K562 (cell line): Measurements from ENCODE around the gene TMEM222. TPM values are rescaled to one million over a fixed set of nuclear protein-coding genes. Genes with fewer than 3 reads are reported as not detected.

ENCODE experiments used
- ARNT ChIP-seq, 2 experiments: fragments of 450-650 bp; IDR thresholded peaks; 2 replicates each; pipeline ENCODE4 v1.6.1; 2016; ENCODE audit warnings: mild to moderate bottlenecking in 1 of 2
- CREB1 ChIP-seq, 2 experiments: sonication (generic) in 1 of 2; formaldehyde crosslinking in 1 of 2; IDR thresholded peaks; 2 replicates each; pipeline versions ENCODE4 v1.6.1 to v1.8.0; 2012 to 2022; ENCODE audit warnings: inconsistent platforms in 1 of 2, mild to moderate bottlenecking in 1 of 2, missing genetic modification reagents in 1 of 2, moderate library complexity in 1 of 2
- CXXC5 ChIP-seq: fragments of 250-450 bp; sonication (Bioruptor Pico); IDR thresholded peaks from 2 replicates; pipeline ENCODE4 v1.8.0; 2022; ENCODE audit warnings: inconsistent platforms, mild to moderate bottlenecking, moderate library complexity
- FOXJ2 ChIP-seq: fragments of 200-800 bp; sonication (Bioruptor generic); IDR thresholded peaks from 2 replicates; pipeline ENCODE4 v1.6.1; 2016; ENCODE audit warnings: missing genetic modification characterization, missing compliant biosample characterization
- KDM2B ChIP-seq: fragments of 250-450 bp; sonication (Bioruptor Pico); IDR thresholded peaks from 2 replicates; pipeline ENCODE4 v1.8.0; 2021; ENCODE audit warnings: mild to moderate bottlenecking, moderate library complexity
- KLF16 ChIP-seq: IDR thresholded peaks from 2 replicates; pipeline ENCODE4 v1.6.1; 2016; ENCODE audit warnings: antibody characterized with exemption
- MAZ ChIP-seq, 2 experiments: fragments of 450-650 bp in 1 of 2; sonication (generic) in 1 of 2; formaldehyde crosslinking; IDR thresholded peaks in 1 of 2; conservative IDR thresholded peaks in 1 of 2; 2 replicates each; pipeline versions ENCODE4 v1.4.0 to v1.5.0; 2020; ENCODE audit warnings: mild to moderate bottlenecking in 1 of 2, missing genetic modification reagents in 1 of 2
- MED1 ChIP-seq: sonication (generic); formaldehyde crosslinking; IDR thresholded peaks from 2 replicates; pipeline ENCODE4 v1.8.1; 2023; ENCODE audit warnings: missing genetic modification reagents, borderline replicate concordance
- MEIS2 ChIP-seq: fragments of 450-650 bp; IDR thresholded peaks from 2 replicates; pipeline ENCODE4 v1.6.1; 2014; ENCODE audit warnings: mild to moderate bottlenecking; ENCODE audit not compliant: partially characterized antibody
- MYC ChIP-seq, 2 experiments: fragments of 250-450 bp in 1 of 2; sonication (Bioruptor Pico) in 1 of 2; IDR thresholded peaks; 2 replicates each; pipeline versions ENCODE4 v1.5.1 to v1.6.1; 2012 to 2021; ENCODE audit warnings: low read depth in 2 of 2, borderline replicate concordance in 1 of 2, improper control_type of control experiment in 1 of 2, low read length in 1 of 2, mild to moderate bottlenecking in 1 of 2, moderate library complexity in 1 of 2
- MYNN ChIP-seq, 2 experiments: sonication (generic); formaldehyde crosslinking in 1 of 2; IDR thresholded peaks; 2 replicates each; pipeline versions ENCODE4 v1.5.0 to v1.6.1; 2016 to 2020; ENCODE audit warnings: antibody characterized with exemption in 1 of 2, missing genetic modification reagents in 1 of 2
- NFRKB ChIP-seq: fragments of 450-650 bp; IDR thresholded peaks from 2 replicates; pipeline ENCODE4 v1.6.1; 2016; ENCODE audit warnings: low read depth
- RBM17 ChIP-seq: fragments of 200-400 bp; formaldehyde crosslinking; IDR thresholded peaks from 2 replicates; pipeline ENCODE4 v1.6.1; 2017; ENCODE audit warnings: low read depth, mild to moderate bottlenecking, low read length, borderline replicate concordance
- RNF2 ChIP-seq: sonication (generic); IDR thresholded peaks from 2 replicates; pipeline ENCODE4 v1.6.1; 2016
- SREBF2 ChIP-seq: sonication (generic); formaldehyde crosslinking; IDR thresholded peaks from 2 replicates; pipeline ENCODE4 v1.4.0; 2020; ENCODE audit warnings: mild to moderate bottlenecking, missing genetic modification reagents
- TCF7 ChIP-seq: sonication (generic); IDR thresholded peaks from 2 replicates; pipeline ENCODE4 v1.6.1; 2016; ENCODE audit warnings: antibody characterized with exemption, borderline replicate concordance
- THRAP3 ChIP-seq: fragments of 450-650 bp; IDR thresholded peaks from 2 replicates; pipeline ENCODE4 v1.6.1; 2016; ENCODE audit warnings: mild to moderate bottlenecking, inconsistent platforms, borderline replicate concordance
- U2AF1 ChIP-seq: fragments of 200-400 bp; formaldehyde crosslinking; optimal IDR thresholded peaks from 2 replicates; pipeline ENCODE3; 2017; ENCODE audit warnings: mild to moderate bottlenecking, low read depth, low read length, moderate library complexity
- ZFX ChIP-seq: sonication (generic); formaldehyde crosslinking; IDR thresholded peaks from 2 replicates; pipeline ENCODE4 v1.8.0; 2022; ENCODE audit warnings: mild to moderate bottlenecking, missing genetic modification reagents, moderate library complexity
- ZKSCAN8 ChIP-seq: fragments of 200-800 bp; sonication (Bioruptor generic); IDR thresholded peaks from 2 replicates; pipeline ENCODE4 v1.6.1; 2016; ENCODE audit warnings: missing genetic modification characterization, missing compliant biosample characterization
- ZNF124 ChIP-seq: sonication (generic); formaldehyde crosslinking; IDR thresholded peaks from 2 replicates; pipeline ENCODE4 v1.8.1; 2022; ENCODE audit warnings: missing genetic modification reagents
- ZNF174 ChIP-seq: fragments of 250-450 bp; sonication (Bioruptor Pico); IDR thresholded peaks from 2 replicates; pipeline ENCODE4 v1.4.0; 2020; ENCODE audit warnings: mild to moderate bottlenecking
- ZNF830 ChIP-seq: fragments of 250-450 bp; sonication (Bioruptor Pico); IDR thresholded peaks from 2 replicates; pipeline ENCODE4 v1.5.0; 2021; ENCODE audit warnings: mild to moderate bottlenecking
- ZSCAN29 ChIP-seq: fragments of 450-650 bp; IDR thresholded peaks from 2 replicates; pipeline ENCODE4 v1.6.1; 2017
- polyA plus RNA-seq, 8 experiments: library from polyadenylated mRNA; depleted of rRNA in 4 of 8; stranded (reverse) in 5 of 8; unstranded in 3 of 8; fragments of >200 nt; fragmentation: Nextera tagmentation in 2 of 8; fragmentation: Illumina TruSeq in 1 of 8; extraction: Ambion mirVana in 2 of 8; extraction: Trizol in 1 of 8; gene quantifications; 2 replicates each; pipeline versions ENCODE4 v1.2.1 to v1.2.3, GENCODE V29; 2011 to 2014; ENCODE audit warnings: inconsistent platforms in 1 of 8, missing spikeins in 1 of 8
- total RNA-seq, 7 experiments: library from RNA; depleted of rRNA in 6 of 7; stranded (reverse); fragments of >200 nt in 6 of 7; fragmentation: Illumina TruSeq in 2 of 7; extraction: Trizol in 2 of 7; gene quantifications; 2 replicates each; pipeline versions ENCODE4 v1.2.1 to v1.2.3, GENCODE V29; 2011 to 2021; ENCODE audit warnings: low replicate concordance in 1 of 7
- TF ChIP-seq, protein P1 (sequence below): sonication (generic); formaldehyde crosslinking; IDR thresholded peaks from 2 replicates; pipeline ENCODE4 v1.8.1; 2023; ENCODE audit warnings: mild to moderate bottlenecking, missing genetic modification reagents
- TF ChIP-seq, protein P2 (sequence below): fragments of 450-650 bp; IDR thresholded peaks from one replicate; pipeline ENCODE4 v1.6.1; 2018; ENCODE audit warnings: mild to moderate bottlenecking, moderate library complexity; ENCODE audit not compliant: partially characterized antibody

TMEM222 gene
- total and polyA plus RNA-seq, 9 of the 15 experiments (the other 6 are each of a cell fraction or from before 2014, with no cell fraction given) = 6.9 to 48.0 (median 32.8) TPM

- TF ChIP-seq THRAP3 (0 out of 2 replicates have a peak, but pooled peaks have one; percentile 8), TCF7 (0 out of 2 replicates have a peak, but pooled peaks have one; percentile 20), MED1 (CRISPR knock-in tag) (no peak), CREB1 (IDR thresholded peaks at IDR 0.05) (no peak), CREB1 (CRISPR knock-in tag; IDR thresholded peaks at IDR 0.05) (no peak), FOXJ2 (tag) (no peak), CXXC5 (CRISPR knock-in tag) (peak; percentile 72), ZNF830 (no peak), RBM17 (no peak), ARNT (IDR thresholded peaks at IDR 0.05) (no peak), MEIS2 (peak; percentile 75), ZNF124 (CRISPR knock-in tag) (no peak), KDM2B (CRISPR knock-in tag) (no peak), KLF16 (no peak), MYC (IDR thresholded peaks at IDR 0.05; ENCODE audit: low read depth, low read length) (no peak), MYC (CRISPR knock-in tag; IDR thresholded peaks at IDR 0.05; ENCODE audit: borderline replicate concordance, low read depth) (no peak), ZSCAN29 (no peak), SREBF2 (no peak), NFRKB (no peak), ZFX (CRISPR knock-in tag) (peak; percentile 68), U2AF1 (no peak), MAZ (CRISPR knock-in tag; conservative IDR thresholded peaks at IDR 0.05 in 1 of 2, IDR thresholded peaks at IDR 0.05 in 1 of 2) (peak in 1 of 2 experiments; percentile 62; a peak in 2 of 4 replicates), RNF2 (no peak), ZKSCAN8 (no peak), ZNF174 (no peak), MYNN (IDR thresholded peaks at IDR 0.05) (0 out of 2 replicates have a peak, but pooled peaks have one; percentile 27), MYNN (CRISPR knock-in tag; IDR thresholded peaks at IDR 0.05) (no peak)
- TF ChIP-seq, protein P1, sequence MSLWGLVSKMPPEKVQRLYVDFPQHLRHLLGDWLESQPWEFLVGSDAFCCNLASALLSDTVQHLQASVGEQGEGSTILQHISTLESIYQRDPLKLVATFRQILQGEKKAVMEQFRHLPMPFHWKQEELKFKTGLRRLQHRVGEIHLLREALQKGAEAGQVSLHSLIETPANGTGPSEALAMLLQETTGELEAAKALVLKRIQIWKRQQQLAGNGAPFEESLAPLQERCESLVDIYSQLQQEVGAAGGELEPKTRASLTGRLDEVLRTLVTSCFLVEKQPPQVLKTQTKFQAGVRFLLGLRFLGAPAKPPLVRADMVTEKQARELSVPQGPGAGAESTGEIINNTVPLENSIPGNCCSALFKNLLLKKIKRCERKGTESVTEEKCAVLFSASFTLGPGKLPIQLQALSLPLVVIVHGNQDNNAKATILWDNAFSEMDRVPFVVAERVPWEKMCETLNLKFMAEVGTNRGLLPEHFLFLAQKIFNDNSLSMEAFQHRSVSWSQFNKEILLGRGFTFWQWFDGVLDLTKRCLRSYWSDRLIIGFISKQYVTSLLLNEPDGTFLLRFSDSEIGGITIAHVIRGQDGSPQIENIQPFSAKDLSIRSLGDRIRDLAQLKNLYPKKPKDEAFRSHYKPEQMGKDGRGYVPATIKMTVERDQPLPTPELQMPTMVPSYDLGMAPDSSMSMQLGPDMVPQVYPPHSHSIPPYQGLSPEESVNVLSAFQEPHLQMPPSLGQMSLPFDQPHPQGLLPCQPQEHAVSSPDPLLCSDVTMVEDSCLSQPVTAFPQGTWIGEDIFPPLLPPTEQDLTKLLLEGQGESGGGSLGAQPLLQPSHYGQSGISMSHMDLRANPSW (CRISPR knock-in tag) = no peak
- TF ChIP-seq, protein P2, sequence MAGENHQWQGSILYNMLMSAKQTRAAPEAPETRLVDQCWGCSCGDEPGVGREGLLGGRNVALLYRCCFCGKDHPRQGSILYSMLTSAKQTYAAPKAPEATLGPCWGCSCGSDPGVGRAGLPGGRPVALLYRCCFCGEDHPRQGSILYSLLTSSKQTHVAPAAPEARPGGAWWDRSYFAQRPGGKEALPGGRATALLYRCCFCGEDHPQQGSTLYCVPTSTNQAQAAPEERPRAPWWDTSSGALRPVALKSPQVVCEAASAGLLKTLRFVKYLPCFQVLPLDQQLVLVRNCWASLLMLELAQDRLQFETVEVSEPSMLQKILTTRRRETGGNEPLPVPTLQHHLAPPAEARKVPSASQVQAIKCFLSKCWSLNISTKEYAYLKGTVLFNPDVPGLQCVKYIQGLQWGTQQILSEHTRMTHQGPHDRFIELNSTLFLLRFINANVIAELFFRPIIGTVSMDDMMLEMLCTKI = no peak
Measured at GRCh38 chr1:27350663-27351540, 28.9 kb downstream of the TMEM222 start (continued).
